T-cell (primary cell): Measurements from ENCODE around the gene NPL. TPM values are rescaled to one million over a fixed set of nuclear protein-coding genes. Genes with fewer than 3 reads are reported as not detected.

Experiments
- ATAC-seq, 4 experiments: fragments of 200-7000 bp in 3 of 4; fragments of 150-1000 bp in 1 of 4; cut with Tn5 transposase; replicated peaks in 1 of 4; 1 replicate in 3 of 4; 2 replicates in 1 of 4; pipeline ENCODE4 v1.10.0; 2021; ENCODE audit warnings: moderate library complexity in 3 of 4, mild to moderate bottlenecking in 2 of 4, moderate number of reproducible peaks in 1 of 4
- CTCF ChIA-PET, 2 donors: fragments of 300-600 bp; sonication (Branson Sonifier 250); formaldehyde crosslinking; loops; one replicate each; lab custom pipeline; 2022; ENCODE audit warnings: antibody characterized with exemption in 2 of 2; lab: Charles Lee
- POLR2A ChIA-PET, 2 donors: fragments of 300-600 bp; sonication (Branson Sonifier 250); formaldehyde crosslinking; loops; one replicate each; lab custom pipeline; 2022; ENCODE audit warnings: antibody characterized with exemption in 2 of 2; lab: Charles Lee
- DNase-seq, 35 experiments: peaks; one replicate each; pipeline versions ENCODE4 v3.0.0 to v3.0.0-alpha.2; 2013 to 2023
- H3K27ac ChIP-seq: one replicate; pipeline ENCODE4 v1.5.1; 2013; ENCODE audit warnings: low read length
- H3K27me3 ChIP-seq, 2 experiments: replicated peaks in 1 of 2; 1 replicate in 1 of 2; 2 replicates in 1 of 2; pipeline versions ENCODE4 v1.6.1 to v1.7.0; 2013; ENCODE audit warnings: low read length in 1 of 2, mixed read lengths in 1 of 2; ENCODE audit not compliant: control insufficient read depth in 2 of 2, insufficient read depth in 2 of 2; ENCODE audit errors: extremely low read depth in 1 of 2
- H3K36me3 ChIP-seq, 2 donors: 1 replicate in 1 of 2; 2 replicates in 1 of 2; pipeline versions ENCODE4 v1.6.1 to v1.7.0; 2013; ENCODE audit warnings: low read length in 1 of 2; ENCODE audit not compliant: control insufficient read depth in 2 of 2, insufficient read depth in 1 of 2; ENCODE audit errors: extremely low read depth in 1 of 2
- H3K4me1 ChIP-seq, 2 experiments: 1 replicate in 1 of 2; 2 replicates in 1 of 2; pipeline versions ENCODE4 v1.6.1 to v1.7.0; 2013; ENCODE audit warnings: low read length in 2 of 2, mixed read lengths in 1 of 2; ENCODE audit not compliant: insufficient read depth in 2 of 2, control insufficient read depth in 1 of 2; ENCODE audit errors: extremely low read depth in 1 of 2
- H3K4me3 ChIP-seq, 2 donors: 1 replicate in 1 of 2; 2 replicates in 1 of 2; pipeline versions ENCODE4 v1.5.1 to v1.7.0; 2013; ENCODE audit warnings: mild to moderate bottlenecking in 2 of 2, low read length in 1 of 2, moderate library complexity in 1 of 2; ENCODE audit not compliant: control insufficient read depth in 1 of 2; ENCODE audit errors: extremely low read depth in 1 of 2
- H3K9me3 ChIP-seq: 2 replicates; pipeline ENCODE4 v1.7.0; 2013
- H3K27ac Mint-ChIP-seq, 2 donors: one replicate each; pipeline ENCODE4 v1.8.0; 2020 to 2021; ENCODE audit warnings: mild to moderate bottlenecking in 2 of 2, mixed read lengths in 2 of 2
- H3K27me3 Mint-ChIP-seq, 2 donors: one replicate each; pipeline ENCODE4 v1.8.0; 2021 to 2022; ENCODE audit warnings: mixed read lengths in 2 of 2
- H3K36me3 Mint-ChIP-seq: one replicate; pipeline ENCODE4 v1.8.0; 2021; ENCODE audit warnings: mixed read lengths
- H3K4me1 Mint-ChIP-seq, 3 donors: one replicate each; pipeline ENCODE4 v1.8.0; 2020 to 2022; ENCODE audit warnings: mixed read lengths in 3 of 3, mild to moderate bottlenecking in 1 of 3
- H3K4me3 Mint-ChIP-seq, 3 donors: one replicate each; pipeline ENCODE4 v1.8.0; 2020 to 2022; ENCODE audit warnings: mild to moderate bottlenecking in 3 of 3, mixed read lengths in 3 of 3, moderate library complexity in 3 of 3
- H3K9me3 Mint-ChIP-seq, 3 donors: one replicate each; pipeline ENCODE4 v1.8.0; 2020 to 2022; ENCODE audit warnings: mixed read lengths in 3 of 3
- WGBS: methylation state at CpG from one replicate; pipeline ENCODE4 v1.1.5; 2013; ENCODE audit warnings: missing lambda C conversion rate; ENCODE audit not compliant: insufficient coverage; 5-methylcytosine and 5-hydroxymethylcytosine counted together
- total RNA-seq, 35 experiments: library from RNA in 6 of 35; stranded (reverse) in 6 of 35; fragments of 120-200 nt in 1 of 35; gene quantifications; one replicate each; pipeline versions ENCODE4 v1.2.1 to v1.2.4 and lab custom pipeline; 2013 to 2026

The NPL gene
- total RNA-seq, 5 donors from 2014 or later (not counting 1 experiment from before 2014, with no cell fraction given), result 2.5 to 5.4 (median 4.2) TPM

DNA sequence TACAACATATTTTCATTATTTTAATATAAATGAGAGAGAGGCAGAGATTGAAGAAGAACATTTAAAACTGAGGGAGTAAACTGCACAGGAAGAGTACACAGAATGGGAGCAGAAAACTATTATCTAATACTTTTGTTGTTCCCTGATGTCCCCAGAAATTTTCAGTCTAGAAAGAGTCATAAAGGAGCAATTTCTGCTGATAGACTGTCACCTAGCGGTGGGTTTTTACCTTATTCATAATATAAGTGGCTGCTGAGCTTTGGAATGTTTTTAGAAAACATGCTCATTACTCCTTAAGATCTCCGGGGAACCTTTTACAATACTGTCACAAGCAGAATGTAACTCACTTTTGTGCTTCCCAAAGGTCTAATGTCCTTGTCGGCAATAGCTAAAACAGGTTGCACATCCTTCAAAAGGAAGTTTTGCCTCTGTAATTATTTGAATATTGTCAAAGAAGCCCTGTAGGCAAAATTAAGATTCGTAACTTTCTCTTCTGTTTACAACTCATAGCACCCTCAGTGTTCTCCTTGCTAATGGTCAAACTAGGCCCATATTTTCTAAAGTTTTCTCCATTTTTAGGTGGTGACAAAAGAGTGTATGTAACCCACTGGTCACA, 4.9 kb upstream of the NPL start:
- Mint-ChIP-seq H3K36me3 (no peaks in the 10 kb centered on the region), H3K9me3 (no peaks in the 10 kb centered on the region), H3K4me1 (peaks cover 11 to 17% (median 11%) of the 10 kb centered on the region in 3 donors), H3K4me3 (no peak overlapping the region), H3K27me3 (no peaks in the 10 kb centered on the region), H3K27ac (no peak overlapping the region)
- no peak for ATAC-seq
- DNase-seq, result peak in 9 of 35 experiments; percentile 4 to 72 (median 21)
- ChIA-PET POLR2A (interaction anchor here (0.6 to 1.2 kb wide), 3 partner anchors 186 to 197 kb away, joined by 3 read pairs; no protein-coding TSS in a partner anchor), CTCF (interaction anchor here (0.5 to 10.8 kb wide), 10 partner anchors 122 to 848 kb away, joined by 3 to 257 read pairs (median 8); partner anchors contain the start of gene RNASEL (in 1 of the 2))
- no peaks in the 10 kb centered on the region for H3K36me3 ChIP-seq
- no peaks in the 10 kb centered on the region for H3K9me3 ChIP-seq
- peaks cover 5 to 6% of the 10 kb centered on the region in 2 experiments for H3K4me1 ChIP-seq
- H3K4me3 ChIP-seq, result no peak overlapping the region
- H3K27me3 ChIP-seq, result peaks cover 0 to 2% of the 10 kb centered on the region in 2 experiments
- H3K27ac ChIP-seq, result no peak overlapping the region
- no CpG with 5 or more reads among the region's 4 CpGs for whole genome bisulfite sequencing

DNA sequence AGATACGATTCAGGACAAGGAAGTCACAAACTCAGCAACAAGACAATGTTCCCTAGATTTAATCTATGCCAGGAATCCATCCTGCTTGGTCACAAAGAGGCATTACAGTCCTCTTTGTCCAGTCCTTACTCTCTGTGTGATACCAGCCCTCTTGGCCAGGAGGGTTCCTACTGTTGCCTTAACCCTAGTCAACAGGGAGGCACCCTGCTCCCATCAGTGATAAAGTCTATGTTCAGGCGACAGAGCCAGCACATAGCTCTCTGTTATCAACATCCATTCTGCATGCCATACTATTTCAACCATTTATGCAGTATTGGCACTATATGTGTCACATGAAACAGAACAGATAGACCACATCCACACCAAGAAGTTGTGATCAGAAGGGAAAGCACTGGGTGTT, 4.4 kb upstream of the NPL start:
- Histone ChIP-seq H3K4me1 (peaks cover 9 to 10% of the 10 kb centered on the region in 2 experiments), H3K4me3 (no peak overlapping the region), H3K27ac (no peak overlapping the region), H3K36me3 (no peaks in the 10 kb centered on the region), H3K9me3 (no peaks in the 10 kb centered on the region), H3K27me3 (peaks cover 0 to 2% of the 10 kb centered on the region in 2 experiments)
- Mint-ChIP-seq H3K4me1 (peaks cover 16 to 17% (median 16%) of the 10 kb centered on the region in 3 donors), H3K4me3 (no peak overlapping the region), H3K36me3 (no peaks in the 10 kb centered on the region), H3K27me3 (no peaks in the 10 kb centered on the region), H3K9me3 (no peaks in the 10 kb centered on the region), H3K27ac (no peak overlapping the region)
- DNase-seq, result no peak
- no peak for ATAC-seq
- no CpG with 5 or more reads among the region's 2 CpGs for WGBS
- POLR2A ChIA-PET, result interaction anchor here (0.6 to 1.2 kb wide), 4 partner anchors 181 to 197 kb away, joined by 3 to 4 read pairs (median 3); no protein-coding TSS in a partner anchor
- CTCF ChIA-PET, result interaction anchor here (0.5 to 10.8 kb wide), 10 partner anchors 122 to 848 kb away, joined by 3 to 257 read pairs (median 8); partner anchors contain the start of gene RNASEL (in 1 of the 2)

GRCh38 chr1:182786223-182786994, 3.2 kb upstream of the NPL start:
- Histone ChIP-seq H3K4me3 (no peak overlapping the region), H3K9me3 (no peaks in the 10 kb centered on the region), H3K36me3 (no peaks in the 10 kb centered on the region), H3K27ac (no peak overlapping the region), H3K4me1 (peaks cover 9 to 10% of the 10 kb centered on the region in 2 experiments), H3K27me3 (peaks cover 0 to 2% of the 10 kb centered on the region in 2 experiments)
- DNase-seq, result peak in 9 of 35 experiments; percentile 6 to 53 (median 16)
- H3K36me3 Mint-ChIP-seq, result no peaks in the 10 kb centered on the region
- no peak for ATAC-seq
- ChIA-PET CTCF (interaction anchor here (0.6 to 10.8 kb wide), 6 partner anchors 172 to 198 kb away, joined by 3 to 257 read pairs (median 18); partner anchors contain the start of gene RNASEL (in 1 of the 2)), POLR2A (interaction anchor here in 1 of 2 donors (0.7 kb wide), 1 partner anchor 757 kb away, joined by 4 read pairs; no protein-coding TSS in a partner anchor)
- H3K4me1 Mint-ChIP-seq, result peaks cover 17 to 20% (median 18%) of the 10 kb centered on the region in 3 donors
- H3K27me3 Mint-ChIP-seq, result no peaks in the 10 kb centered on the region
- peak overlapping the region in 1 of 2 donors; percentile 32 for H3K27ac Mint-ChIP-seq
- H3K4me3 Mint-ChIP-seq, result no peak overlapping the region
- 57% methylated on average over 3 of the region's 6 CpGs for WGBS
- no peaks in the 10 kb centered on the region for H3K9me3 Mint-ChIP-seq

- no peaks in the 10 kb centered on the region for H3K9me3 Mint-ChIP-seq
- Histone ChIP-seq H3K4me1 (peaks cover 9 to 10% of the 10 kb centered on the region in 2 experiments), H3K27me3 (peaks cover 0 to 2% of the 10 kb centered on the region in 2 experiments), H3K27ac (no peak overlapping the region), H3K36me3 (no peaks in the 10 kb centered on the region), H3K4me3 (no peak overlapping the region), H3K9me3 (no peaks in the 10 kb centered on the region)
- no peaks in the 10 kb centered on the region for H3K36me3 Mint-ChIP-seq
- H3K4me1 Mint-ChIP-seq, result peaks cover 13 to 20% (median 18%) of the 10 kb centered on the region in 3 donors
- no peak overlapping the region for H3K4me3 Mint-ChIP-seq
- peak overlapping the region in 1 of 2 donors; percentile 32 for H3K27ac Mint-ChIP-seq
- no peak for ATAC-seq
- ChIA-PET CTCF (interaction anchor here (0.9 to 10.8 kb wide), 4 partner anchors 180 to 197 kb away, joined by 3 to 257 read pairs (median 94); partner anchors contain the start of gene RNASEL (in 1 of the 2)), POLR2A (interaction anchor here in 1 of 2 donors (0.7 kb wide), 1 partner anchor 757 kb away, joined by 4 read pairs; no protein-coding TSS in a partner anchor)
- DNase-seq, result no peak
- 72% methylated on average over 3 of the region's 4 CpGs for WGBS
- no peaks in the 10 kb centered on the region for H3K27me3 Mint-ChIP-seq
Measured at GRCh38 chr1:182786995-182787324, 2.6 kb upstream of the NPL start.

DNA sequence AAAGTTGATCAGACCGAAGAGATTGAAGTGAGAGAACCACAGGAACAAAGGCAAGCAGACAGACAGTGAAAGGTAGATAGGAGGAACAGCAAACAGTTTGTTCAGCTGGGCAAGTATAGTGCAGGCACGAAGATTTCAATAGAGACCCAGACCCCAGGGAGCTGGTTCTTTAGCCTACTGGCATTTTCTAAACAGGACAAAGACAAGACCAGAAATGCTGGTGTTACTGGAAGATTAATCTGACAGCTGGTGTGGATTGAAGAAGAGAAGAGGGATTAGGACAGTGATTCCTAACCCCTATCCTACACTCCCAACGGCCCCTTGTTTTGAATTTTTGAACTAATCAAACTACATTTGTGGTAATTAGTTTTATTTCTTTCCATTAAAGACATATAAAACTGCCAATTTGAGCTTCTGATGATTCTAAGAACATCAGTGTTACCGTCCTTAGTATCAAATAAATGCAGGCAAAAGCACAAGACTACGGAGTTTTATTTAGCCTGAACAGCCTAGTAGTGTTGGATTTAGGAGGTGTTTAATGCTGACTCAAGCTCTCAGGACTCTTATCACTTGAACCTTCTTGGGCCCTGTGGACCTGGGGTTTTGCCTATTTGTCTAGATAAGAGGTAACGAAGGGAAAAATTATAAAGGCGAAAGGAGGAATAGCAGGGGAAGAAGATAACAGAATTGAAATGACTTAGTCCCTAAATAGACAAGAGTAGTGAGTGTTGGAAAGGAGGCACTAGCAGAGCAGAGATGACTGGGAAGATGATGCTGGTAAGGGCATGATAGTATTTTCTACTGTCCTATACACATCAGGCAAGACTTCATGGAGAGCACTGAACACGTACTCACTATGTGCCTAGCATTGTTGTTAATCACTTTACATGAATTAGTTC, 2.0 kb downstream of the NPL start:
- Histone ChIP-seq H3K27me3 (peaks cover 0 to 2% of the 10 kb centered on the region in 2 experiments), H3K36me3 (peaks cover 0 to 4% of the 10 kb centered on the region in 2 donors), H3K4me3 (no peak overlapping the region), H3K9me3 (no peaks in the 10 kb centered on the region), H3K4me1 (peaks cover 9 to 10% of the 10 kb centered on the region in 2 experiments), H3K27ac (no peak overlapping the region)
- ATAC-seq, result no peak
- no peak overlapping the region for H3K4me3 Mint-ChIP-seq
- POLR2A ChIA-PET, result interaction anchor here in 1 of 2 donors (0.7 kb wide), 1 partner anchor 178 kb away, joined by 4 read pairs; no protein-coding TSS in a partner anchor
- H3K36me3 Mint-ChIP-seq, result peaks cover 10% of the 10 kb centered on the region
- H3K9me3 Mint-ChIP-seq, result no peaks in the 10 kb centered on the region
- WGBS, result 83% methylated on average over 3 of the region's 8 CpGs
- no peak overlapping the region for H3K27ac Mint-ChIP-seq
- no peaks in the 10 kb centered on the region for H3K27me3 Mint-ChIP-seq
- no peak for DNase-seq
- CTCF ChIA-PET, result interaction anchor here (0.6 to 10.8 kb wide), 6 partner anchors 9 to 196 kb away, joined by 3 to 257 read pairs (median 5); no protein-coding TSS in a partner anchor
- peaks cover 14 to 20% (median 19%) of the 10 kb centered on the region in 3 donors for H3K4me1 Mint-ChIP-seq
